Activated T-cell treated with anti-CD3 and anti-CD28 coated beads, Interleukin-2, amount 50 U/mL, for 24 hours (primary cell): ENCODE data around the gene HPS1.

ENCODE experiments used
- DNase-seq: peaks from one replicate; pipeline ENCODE4 v3.0.0-alpha.2; 2020
- H3K27ac Mint-ChIP-seq: 2 replicates; pipeline ENCODE4 v1.8.0; 2020; ENCODE audit warnings: mild to moderate bottlenecking, mixed read lengths
- H3K27me3 Mint-ChIP-seq: 2 replicates; pipeline ENCODE4 v1.8.0; 2020; ENCODE audit warnings: mixed read lengths
- H3K36me3 Mint-ChIP-seq: 2 replicates; pipeline ENCODE4 v1.8.0; 2020; ENCODE audit warnings: low read depth, mixed read lengths
- H3K4me1 Mint-ChIP-seq: 2 replicates; pipeline ENCODE4 v1.8.0; 2020; ENCODE audit warnings: low read depth, mixed read lengths
- H3K4me3 Mint-ChIP-seq: 2 replicates; pipeline ENCODE4 v1.8.0; 2020; ENCODE audit warnings: mild to moderate bottlenecking, moderate library complexity, mixed read lengths
- H3K9me3 Mint-ChIP-seq: 2 replicates; pipeline ENCODE4 v1.8.0; 2020; ENCODE audit warnings: mixed read lengths

The HPS1 gene

DNA sequence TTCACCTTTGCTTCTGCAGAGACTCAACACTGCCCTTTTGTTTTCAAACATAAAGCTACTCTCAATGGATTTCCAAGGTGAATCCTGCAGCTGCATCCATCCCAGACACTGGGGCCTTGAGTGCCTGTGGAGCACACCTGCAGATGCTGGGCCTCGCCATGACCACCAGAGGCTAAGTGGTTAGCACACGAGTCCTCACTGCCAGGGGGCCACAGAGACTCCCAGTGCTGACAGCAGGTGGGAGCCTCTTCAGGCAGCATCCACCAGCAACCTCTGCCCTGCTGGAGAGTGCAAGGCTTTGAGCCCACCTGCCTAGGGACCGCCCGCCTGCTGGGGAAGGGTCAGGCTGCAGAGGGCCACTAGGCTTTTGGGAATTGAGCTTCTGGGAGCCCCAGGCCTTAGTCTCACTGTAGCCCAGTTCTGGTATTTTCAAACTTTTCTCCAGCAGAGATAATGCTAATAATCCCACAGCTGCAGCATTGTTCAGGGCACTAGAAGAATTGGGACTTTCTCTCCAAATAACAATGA, 9.4 kb upstream of the HPS1 start:
- DNase-seq: no peak
- H3K4me3 Mint-ChIP-seq: no peak overlapping the region
- peaks cover 16% of the 10 kb centered on the region for H3K27me3 Mint-ChIP-seq
- H3K9me3 Mint-ChIP-seq: no peaks in the 10 kb centered on the region
- no peaks in the 10 kb centered on the region for H3K36me3 Mint-ChIP-seq
- H3K4me1 Mint-ChIP-seq: no peaks in the 10 kb centered on the region
- no peak overlapping the region for H3K27ac Mint-ChIP-seq

- no peak overlapping the region for H3K27ac Mint-ChIP-seq
- no peak overlapping the region for H3K4me3 Mint-ChIP-seq
- H3K27me3 Mint-ChIP-seq: peaks cover 19% of the 10 kb centered on the region
- peaks cover under 1% of the 10 kb centered on the region for H3K4me1 Mint-ChIP-seq
- H3K36me3 Mint-ChIP-seq: no peaks in the 10 kb centered on the region
- no peak for DNase-seq
- H3K9me3 Mint-ChIP-seq: no peaks in the 10 kb centered on the region
These were observed 7.0 kb upstream of the HPS1 start for GRCh38 chr10:98453729-98454128.

- no peak for DNase-seq
- H3K27ac Mint-ChIP-seq: no peak overlapping the region
- H3K9me3 Mint-ChIP-seq: no peaks in the 10 kb centered on the region
- H3K4me3 Mint-ChIP-seq: no peak overlapping the region
- H3K36me3 Mint-ChIP-seq: peaks cover 9% of the 10 kb centered on the region
- H3K27me3 Mint-ChIP-seq: peaks cover 8% of the 10 kb centered on the region
- peaks cover 14% of the 10 kb centered on the region for H3K4me1 Mint-ChIP-seq
These were observed 3.9 kb upstream of the HPS1 start for GRCh38 chr10:98450618-98451017.

DNA sequence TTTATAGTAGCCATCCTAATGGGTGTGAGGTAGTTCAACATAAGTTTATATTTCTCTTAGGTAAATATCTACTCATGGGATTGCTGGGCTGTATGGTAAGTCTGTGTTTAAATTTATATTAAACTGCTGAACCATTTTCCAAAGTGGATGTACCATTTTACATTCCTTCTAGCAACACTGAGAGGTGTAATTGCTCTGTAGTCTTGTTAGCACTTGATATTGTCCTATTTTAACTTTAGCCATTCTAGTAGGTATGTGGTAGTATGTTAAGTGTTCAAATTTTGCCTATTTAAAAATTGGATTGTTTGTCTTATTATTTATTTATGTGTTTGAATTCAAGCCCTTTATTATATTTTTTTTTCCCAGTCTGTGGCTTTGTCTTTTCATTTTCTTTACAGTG, 2.6 kb upstream of the HPS1 start:
- no peaks in the 10 kb centered on the region for H3K9me3 Mint-ChIP-seq
- H3K4me1 Mint-ChIP-seq: peaks cover 27% of the 10 kb centered on the region
- H3K27me3 Mint-ChIP-seq: peaks cover 8% of the 10 kb centered on the region
- peaks cover 20% of the 10 kb centered on the region for H3K36me3 Mint-ChIP-seq
- H3K4me3 Mint-ChIP-seq: no peak overlapping the region
- no peak for DNase-seq
- no peak overlapping the region for H3K27ac Mint-ChIP-seq

- peaks cover 3% of the 10 kb centered on the region for H3K27me3 Mint-ChIP-seq
- H3K27ac Mint-ChIP-seq: peak overlapping the region; percentile 94
- H3K4me3 Mint-ChIP-seq: peak overlapping the region; percentile 94
- no peak for DNase-seq
- peaks cover 50% of the 10 kb centered on the region for H3K36me3 Mint-ChIP-seq
- H3K9me3 Mint-ChIP-seq: no peaks in the 10 kb centered on the region
- H3K4me1 Mint-ChIP-seq: peaks cover 51% of the 10 kb centered on the region
These were observed 529 bp downstream of the HPS1 start for GRCh38 chr10:98446151-98446660.

DNA sequence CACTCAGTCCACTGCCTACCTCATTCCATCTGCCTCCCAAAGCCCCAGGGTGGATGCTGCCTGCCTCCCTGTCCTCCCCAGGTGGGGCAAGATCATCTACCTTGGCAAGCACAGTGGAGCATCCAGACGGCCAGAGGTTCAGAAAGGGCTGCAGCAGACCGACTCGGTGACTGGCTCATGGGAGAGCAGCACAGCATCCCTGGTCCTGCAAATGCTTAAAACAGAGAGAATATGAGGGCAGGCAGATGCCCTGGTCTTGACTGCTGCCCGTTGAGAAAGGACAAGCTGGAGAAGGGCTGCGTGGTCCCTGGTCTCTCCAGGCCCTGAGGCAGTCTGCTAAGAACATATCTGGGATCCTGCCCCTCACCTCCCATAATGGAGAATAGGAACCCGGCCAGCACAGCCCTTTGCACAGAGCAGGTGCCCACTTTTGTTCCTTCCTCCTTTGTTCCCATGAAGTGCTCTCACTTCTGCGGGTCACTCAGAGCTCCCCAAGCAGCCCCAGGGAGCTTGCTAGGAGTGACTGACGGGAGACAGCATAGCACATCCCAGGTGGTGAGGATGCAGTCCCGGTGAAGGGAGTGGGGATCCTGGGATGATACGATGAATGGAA, 1.4 kb downstream of the HPS1 start:
- Mint-ChIP-seq H3K36me3 (peaks cover 58% of the 10 kb centered on the region), H3K9me3 (no peaks in the 10 kb centered on the region), H3K4me3 (peak overlapping the region; percentile 94), H3K27me3 (no peaks in the 10 kb centered on the region), H3K4me1 (peaks cover 55% of the 10 kb centered on the region), H3K27ac (peak overlapping the region; percentile 94)
- DNase-seq: no peak

DNA sequence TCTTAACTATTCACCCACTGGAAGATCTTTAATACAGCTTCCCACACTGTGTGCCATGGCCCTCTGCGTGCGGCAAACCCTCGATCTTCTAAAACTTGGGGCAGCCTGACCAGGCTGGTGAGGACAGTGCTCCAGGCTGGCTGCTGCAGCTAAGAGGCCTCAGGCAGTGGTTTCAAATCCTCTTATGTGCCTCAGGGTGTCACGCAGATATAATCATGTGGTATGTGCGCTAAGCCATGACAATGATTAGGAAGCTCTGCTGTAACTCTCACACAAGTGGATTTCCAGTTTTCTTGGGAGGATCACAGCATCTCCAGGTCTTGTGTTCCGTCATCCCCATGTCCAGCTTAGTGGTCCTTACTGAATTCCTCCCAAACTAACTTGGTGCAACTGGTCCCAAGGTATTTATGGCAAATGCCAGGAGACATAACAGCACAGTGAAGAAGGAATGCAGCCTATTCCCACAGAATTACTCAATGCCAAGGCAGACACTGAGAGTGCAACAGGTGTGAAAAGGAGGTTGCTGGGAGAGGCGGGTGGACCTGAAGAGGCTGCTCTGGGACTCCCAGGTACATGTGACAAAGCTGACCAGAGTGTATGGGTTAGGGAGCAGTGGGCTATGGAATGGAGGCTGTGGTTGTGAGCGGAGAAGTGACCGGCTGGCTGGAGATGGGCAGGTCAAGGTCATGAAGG, 2.3 kb downstream of the HPS1 start:
- H3K9me3 Mint-ChIP-seq: no peaks in the 10 kb centered on the region
- no peak for DNase-seq
- peak overlapping the region; percentile 94 for H3K27ac Mint-ChIP-seq
- H3K36me3 Mint-ChIP-seq: peaks cover 67% of the 10 kb centered on the region
- no peaks in the 10 kb centered on the region for H3K27me3 Mint-ChIP-seq
- peak overlapping the region; percentile 94 for H3K4me3 Mint-ChIP-seq
- peaks cover 55% of the 10 kb centered on the region for H3K4me1 Mint-ChIP-seq

DNA sequence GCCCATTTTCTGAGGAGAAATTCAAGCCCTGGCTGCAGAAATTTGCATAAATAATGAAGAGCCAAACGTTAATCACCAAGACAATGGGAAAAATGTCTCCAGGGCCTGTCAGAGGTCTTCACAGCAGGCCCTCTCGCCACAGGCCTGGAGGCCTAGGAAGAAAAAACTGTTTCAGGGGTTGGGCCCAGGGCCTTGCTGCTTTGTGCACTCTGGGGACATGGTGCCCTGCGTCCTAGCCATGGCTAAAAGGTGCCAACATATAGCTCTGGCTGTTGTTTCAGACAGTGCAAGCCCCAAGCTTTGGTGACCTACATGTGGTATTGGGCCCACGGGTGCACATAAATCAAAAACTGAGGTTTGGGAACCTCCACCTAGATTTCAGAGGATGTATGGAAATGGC, 8.0 kb downstream of the HPS1 start:
- Mint-ChIP-seq H3K9me3 (no peaks in the 10 kb centered on the region), H3K4me1 (peaks cover 29% of the 10 kb centered on the region), H3K36me3 (peaks cover 98% of the 10 kb centered on the region), H3K4me3 (no peak overlapping the region), H3K27me3 (no peaks in the 10 kb centered on the region), H3K27ac (no peak overlapping the region)
- no peak for DNase-seq

GRCh38 chr10:98436704-98437103, 10.0 kb downstream of the HPS1 start:
- Mint-ChIP-seq H3K9me3 (no peaks in the 10 kb centered on the region), H3K27ac (no peak overlapping the region), H3K36me3 (peaks cover 98% of the 10 kb centered on the region), H3K4me1 (peaks cover 15% of the 10 kb centered on the region), H3K4me3 (no peak overlapping the region), H3K27me3 (no peaks in the 10 kb centered on the region)
- DNase-seq: no peak

GRCh38 chr10:98435178-98435577, 11.6 kb downstream of the HPS1 start:
- Mint-ChIP-seq H3K9me3 (no peaks in the 10 kb centered on the region), H3K36me3 (peaks cover 98% of the 10 kb centered on the region), H3K27ac (no peak overlapping the region), H3K27me3 (no peaks in the 10 kb centered on the region), H3K4me3 (no peak overlapping the region), H3K4me1 (peaks cover 5% of the 10 kb centered on the region)
- no peak for DNase-seq

DNA sequence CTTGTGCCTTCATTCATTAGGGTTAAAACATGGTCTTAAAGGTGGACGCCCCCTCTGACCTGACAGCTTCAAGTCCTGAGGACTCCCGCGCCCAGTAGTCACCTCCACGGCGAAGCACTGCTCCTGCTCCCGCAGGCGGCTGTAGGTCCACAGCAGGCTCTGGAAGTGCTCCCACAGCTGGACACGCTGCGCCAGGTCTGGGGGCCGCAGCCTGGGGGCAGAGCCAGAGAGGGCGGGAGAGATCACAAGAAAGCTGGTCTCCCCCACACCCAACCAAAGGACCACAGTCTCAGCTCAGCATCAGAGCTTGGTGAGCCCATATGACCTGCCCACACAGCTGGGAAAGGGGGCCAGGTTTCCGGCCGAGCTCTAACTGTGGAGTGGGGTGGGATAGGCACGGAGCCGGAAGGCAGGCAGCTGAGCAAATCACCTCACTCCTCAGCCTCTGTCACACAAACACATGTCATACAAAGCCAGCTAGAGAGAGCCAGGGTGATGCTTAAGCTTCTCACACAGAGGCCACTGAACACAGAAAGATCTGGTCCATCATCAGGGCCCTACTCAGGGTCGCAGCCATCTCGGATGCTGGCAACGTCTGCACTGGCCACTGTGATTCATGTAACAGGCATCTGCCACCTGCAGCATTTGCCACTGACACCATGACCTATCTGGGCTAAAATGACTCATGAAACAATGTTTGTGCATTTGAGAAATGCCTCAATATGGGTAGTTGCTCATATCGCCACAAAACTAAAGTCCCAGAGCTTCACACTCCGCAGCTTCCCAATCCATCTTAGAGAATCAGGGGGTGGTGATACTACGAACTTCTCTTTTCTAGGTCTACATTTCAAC, 12.6 kb downstream of the HPS1 start:
- H3K27ac Mint-ChIP-seq: no peak overlapping the region
- peaks cover 97% of the 10 kb centered on the region for H3K36me3 Mint-ChIP-seq
- H3K9me3 Mint-ChIP-seq: no peaks in the 10 kb centered on the region
- DNase-seq: no peak
- no peaks in the 10 kb centered on the region for H3K27me3 Mint-ChIP-seq
- no peak overlapping the region for H3K4me3 Mint-ChIP-seq
- peaks cover 5% of the 10 kb centered on the region for H3K4me1 Mint-ChIP-seq

GRCh38 chr10:98433371-98433770, 13.4 kb downstream of the HPS1 start:
- no peak for DNase-seq
- H3K4me3 Mint-ChIP-seq: no peak overlapping the region
- H3K36me3 Mint-ChIP-seq: peaks cover 93% of the 10 kb centered on the region
- no peaks in the 10 kb centered on the region for H3K9me3 Mint-ChIP-seq
- H3K27me3 Mint-ChIP-seq: no peaks in the 10 kb centered on the region
- no peak overlapping the region for H3K27ac Mint-ChIP-seq
- peaks cover 4% of the 10 kb centered on the region for H3K4me1 Mint-ChIP-seq

- no peak for DNase-seq
- Mint-ChIP-seq H3K27ac (no peak overlapping the region), H3K27me3 (no peaks in the 10 kb centered on the region), H3K4me3 (no peak overlapping the region), H3K4me1 (no peaks in the 10 kb centered on the region), H3K36me3 (peaks cover 93% of the 10 kb centered on the region), H3K9me3 (no peaks in the 10 kb centered on the region)
These were observed 14.4 kb downstream of the HPS1 start for GRCh38 chr10:98432330-98432729.

DNA sequence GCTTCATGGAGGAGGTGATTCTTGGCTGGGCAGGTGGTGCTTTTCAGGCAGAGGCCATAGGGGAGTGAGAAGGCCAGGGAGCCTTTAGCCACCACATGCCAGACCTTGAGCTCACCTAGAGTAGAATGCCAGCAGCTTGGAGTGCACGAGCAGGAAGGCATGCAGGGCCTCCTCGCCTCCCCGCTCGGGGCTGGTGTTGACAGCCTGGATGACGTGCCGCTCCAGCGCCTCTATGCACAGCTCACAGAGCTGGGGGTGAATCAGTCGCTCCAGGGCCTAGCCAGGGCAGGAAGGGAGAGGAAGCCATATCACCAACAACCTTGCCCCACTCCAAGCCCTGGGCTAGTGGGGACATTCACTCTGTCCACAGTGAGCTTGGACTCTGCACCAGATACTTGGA, 15.7 kb downstream of the HPS1 start:
- H3K9me3 Mint-ChIP-seq: no peaks in the 10 kb centered on the region
- DNase-seq: no peak
- no peaks in the 10 kb centered on the region for H3K4me1 Mint-ChIP-seq
- no peaks in the 10 kb centered on the region for H3K27me3 Mint-ChIP-seq
- no peak overlapping the region for H3K4me3 Mint-ChIP-seq
- peaks cover 89% of the 10 kb centered on the region for H3K36me3 Mint-ChIP-seq
- H3K27ac Mint-ChIP-seq: peak overlapping the region; percentile 33
